SK-N-SH (cell line): ENCODE results near the gene CLEC2A. TPM values are rescaled to one million over a fixed set of nuclear protein-coding genes. Genes with fewer than 3 reads are reported as not detected.

ENCODE experiments used
- CTCF ChIA-PET: fragments of 300-600, 350-600 bp; formaldehyde crosslinking; extraction: SDS; loops from one replicate; lab custom pipeline; 2021; lab: Yijun Ruan, JAX
- POLR2A ChIA-PET: fragments of 350-600 bp; sonication (Branson Sonifier 250); formaldehyde crosslinking; extraction: SDS; loops from one replicate; lab custom pipeline; 2020; ENCODE audit warnings: antibody characterized with exemption, inconsistent platforms; lab: Yijun Ruan, JAX
- DNase-seq: peaks from one replicate; pipeline ENCODE4 v3.0.0; 2012
- H2AFZ ChIP-seq: fragments of 200-600 bp; sonication (generic); 2 replicates; pipeline ENCODE4 v1.8.1; 2016; ENCODE audit warnings: antibody characterized with exemption, mild to moderate bottlenecking, low read depth
- H3F3A ChIP-seq: fragments of 200-600 bp; sonication (generic); replicated peaks from 2 replicates; pipeline ENCODE3; 2016; ENCODE audit warnings: antibody characterized with exemption, mild to moderate bottlenecking; ENCODE audit not compliant: insufficient read depth
- H3K27ac ChIP-seq, 2 experiments: fragments of 200-500 bp in 1 of 2; fragments of 200-600 bp in 1 of 2; sonication (Bioruptor generic) in 1 of 2; sonication (generic), shearing (Covaris generic) in 1 of 2; 2 replicates each; pipeline versions ENCODE4 v1.5.1 to v1.6.1; 2014 to 2016; ENCODE audit warnings: low read depth in 2 of 2, inconsistent platforms in 1 of 2, low read length in 1 of 2, mild to moderate bottlenecking in 1 of 2, mixed read lengths in 1 of 2
- H3K27me3 ChIP-seq: fragments of 200-600 bp; sonication (generic), shearing (Covaris generic); 2 replicates; pipeline ENCODE4 v1.6.1; 2016; ENCODE audit warnings: mixed run types; ENCODE audit not compliant: insufficient read depth
- H3K36me3 ChIP-seq, 2 experiments: fragments of 200-500 bp in 1 of 2; fragments of 200-600 bp in 1 of 2; sonication (Bioruptor generic) in 1 of 2; sonication (generic) in 1 of 2; replicated peaks in 1 of 2; 2 replicates each; pipeline versions ENCODE3 to v1.5.1; 2014 to 2016; ENCODE audit warnings: low read length in 1 of 2, mild to moderate bottlenecking in 1 of 2; ENCODE audit not compliant: insufficient read depth in 2 of 2, control insufficient read depth in 1 of 2
- H3K4me1 ChIP-seq, 2 experiments: fragments of 200-500 bp in 1 of 2; fragments of 200-600 bp in 1 of 2; sonication (Bioruptor generic) in 1 of 2; sonication (generic), shearing (Covaris generic) in 1 of 2; 2 replicates each; pipeline versions ENCODE4 v1.5.1 to v1.6.1; 2014 to 2016; ENCODE audit warnings: low read depth in 1 of 2, low read length in 1 of 2, mixed run types in 1 of 2; ENCODE audit not compliant: insufficient read depth in 2 of 2, control insufficient read depth in 1 of 2
- H3K4me2 ChIP-seq: fragments of 200-600 bp; sonication (generic), shearing (Covaris generic); 2 replicates; pipeline ENCODE4 v1.6.1; 2017; ENCODE audit warnings: mixed run types
- H3K4me3 ChIP-seq, 2 experiments: fragments of 200-500 bp in 1 of 2; fragments of 200-600 bp in 1 of 2; sonication (Bioruptor generic) in 1 of 2; sonication (generic), shearing (Covaris generic) in 1 of 2; 2 replicates each; pipeline versions ENCODE4 v1.5.1 to v1.8.1; 2014 to 2016; ENCODE audit warnings: low read depth in 2 of 2, inconsistent platforms in 1 of 2, low read length in 1 of 2, mild to moderate bottlenecking in 1 of 2, mixed read lengths in 1 of 2, moderate library complexity in 1 of 2
- H3K79me2 ChIP-seq: fragments of 200-600 bp; sonication (generic); 2 replicates; pipeline ENCODE4 v1.8.1; 2017; ENCODE audit warnings: mild to moderate bottlenecking; ENCODE audit not compliant: insufficient read depth
- H3K9ac ChIP-seq: fragments of 200-600 bp; sonication (generic); 2 replicates; pipeline ENCODE4 v1.6.1; 2017; ENCODE audit warnings: mixed run types
- H3K9me2 ChIP-seq: fragments of 200-600 bp; sonication (generic); 2 replicates; pipeline ENCODE4 v1.6.1; 2017; ENCODE audit warnings: mixed run types
- H3K9me3 ChIP-seq: fragments of 200-600 bp; sonication (generic); 2 replicates; pipeline ENCODE4 v1.6.1; 2017; ENCODE audit warnings: mixed run types, mild to moderate bottlenecking, moderate library complexity
- H4K20me1 ChIP-seq: fragments of 200-600 bp; sonication (generic); 2 replicates; pipeline ENCODE4 v1.6.1; 2017; ENCODE audit warnings: mild to moderate bottlenecking, mixed run types; ENCODE audit not compliant: insufficient read depth
- CHD2 ChIP-seq: fragments of 150-350 bp; IDR thresholded peaks from 2 replicates; pipeline ENCODE4 v1.6.1; 2018; ENCODE audit warnings: low read length; ENCODE audit not compliant: partially characterized antibody
- ELF1 ChIP-seq: IDR thresholded peaks from 2 replicates; pipeline ENCODE4 v1.4.0; 2012
- EP300 ChIP-seq, 2 experiments: IDR thresholded peaks; 2 replicates each; pipeline versions ENCODE4 v1.4.0 to v1.6.1; 2012; ENCODE audit warnings: borderline replicate concordance in 1 of 2, low read depth in 1 of 2, low read length in 1 of 2
- EZH2phosphoT487 ChIP-seq: fragments of 200-600 bp; sonication (generic); IDR thresholded peaks from 2 replicates; pipeline ENCODE4 v1.6.1; 2017; ENCODE audit warnings: low read depth, mixed run types, mild to moderate bottlenecking, antibody characterized with exemption, moderate library complexity, borderline replicate concordance
- FOXM1 ChIP-seq: IDR thresholded peaks from 2 replicates; pipeline ENCODE4 v1.4.0; 2012; ENCODE audit warnings: low read depth, mild to moderate bottlenecking
- GABPA ChIP-seq: IDR thresholded peaks from 2 replicates; pipeline ENCODE4 v1.4.0; 2012; ENCODE audit warnings: low read depth, mild to moderate bottlenecking
- JUND ChIP-seq: IDR thresholded peaks from 2 replicates; pipeline ENCODE4 v1.4.0; 2012
- NFIC ChIP-seq: IDR thresholded peaks from 2 replicates; pipeline ENCODE4 v1.4.0; 2012; ENCODE audit warnings: borderline replicate concordance
- NRF1 ChIP-seq: IDR thresholded peaks from 2 replicates; pipeline ENCODE4 v1.6.1; 2012; ENCODE audit warnings: low read depth, mild to moderate bottlenecking, low read length
- RFX5 ChIP-seq: IDR thresholded peaks from 2 replicates; pipeline ENCODE4 v1.6.1; 2012; ENCODE audit warnings: mild to moderate bottlenecking, improper control_type of control experiment, low read length
- SIN3A ChIP-seq: IDR thresholded peaks from 2 replicates; pipeline ENCODE4 v1.6.1; 2012; ENCODE audit warnings: low read depth, mild to moderate bottlenecking, low read length, moderate library complexity, borderline replicate concordance
- TAF1 ChIP-seq: IDR thresholded peaks from 2 replicates; pipeline ENCODE4 v1.6.1; 2012; ENCODE audit warnings: low read depth, mild to moderate bottlenecking, low read length, moderate library complexity, borderline replicate concordance
- TCF12 ChIP-seq: IDR thresholded peaks from 2 replicates; pipeline ENCODE4 v1.4.0; 2012
- WGBS: methylation state at CpG from one replicate; pipeline ENCODE4 v1.1.6; 2017; ENCODE audit warnings: low lambda C conversion rate; 5-methylcytosine and 5-hydroxymethylcytosine counted together
- polyA plus RNA-seq, 3 experiments: library from polyadenylated mRNA; depleted of rRNA; stranded (reverse); fragments of >200 nt; gene quantifications; 2 replicates each; pipeline ENCODE4 v1.2.3, GENCODE V29; 2012
- TF ChIP-seq, protein P1 (sequence below): fragments of 200-600 bp; sonication (generic); IDR thresholded peaks from 2 replicates; pipeline ENCODE4 v1.6.1; 2017; ENCODE audit warnings: antibody characterized with exemption, mild to moderate bottlenecking, moderate library complexity
- TF ChIP-seq, protein P2 (sequence below): IDR thresholded peaks from 2 replicates; pipeline ENCODE4 v1.4.0; 2012; ENCODE audit warnings: low read depth
- TF ChIP-seq, protein P3 (sequence below): fragments of 150-350 bp; IDR thresholded peaks from 2 replicates; pipeline ENCODE4 v1.6.1; 2017; ENCODE audit warnings: antibody characterized with exemption, low read length, low read depth, borderline replicate concordance

CLEC2A gene
- polyA plus RNA-seq, 1 of the 3 experiments (the other 2 are of a cell fraction): not detected

DNA sequence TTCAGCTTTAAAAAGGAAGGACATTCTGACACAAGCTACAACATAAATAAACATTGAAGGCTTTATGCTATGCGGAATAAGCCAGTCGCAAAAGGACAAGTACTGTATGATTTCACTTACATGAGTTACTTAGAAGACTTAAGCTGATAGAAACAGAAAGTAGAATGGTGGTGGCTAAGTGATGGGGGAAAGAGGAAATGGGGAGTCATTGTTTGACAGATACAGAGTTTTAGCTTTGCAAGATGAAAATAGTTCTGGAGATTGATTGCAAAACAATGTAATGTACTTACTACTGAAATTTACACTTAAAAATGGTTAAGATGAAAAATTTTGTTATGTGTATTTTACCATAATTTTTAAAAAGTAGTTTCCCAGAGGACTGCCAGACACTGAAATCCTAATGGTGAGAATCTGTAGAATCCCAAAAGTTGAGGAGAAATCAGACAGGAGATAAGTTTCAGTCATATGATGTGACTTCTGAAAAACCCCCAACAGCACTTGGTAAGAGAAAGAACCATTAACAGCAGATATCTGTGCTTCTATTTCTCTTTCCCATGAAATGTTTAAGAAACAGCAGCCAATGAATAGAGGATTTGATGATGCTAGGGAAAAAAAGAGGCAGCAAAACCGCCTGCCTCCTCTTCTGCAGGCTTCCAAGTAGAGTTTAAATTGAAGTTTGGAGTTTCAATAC, 16.6 kb upstream of the CLEC2A start:
- no peaks in the 10 kb centered on the region; the same call in 1 of the 2 replicates for H3K27me3 ChIP-seq
- H3K27ac ChIP-seq: no peak overlapping the region
- 0 out of 2 replicates have a peak overlapping the region, but pooled peaks have one; percentile 6 for H2AFZ ChIP-seq
- H3K9ac ChIP-seq: no peak overlapping the region
- TF ChIP-seq JUND (no peak), NRF1 (no peak), TCF12 (no peak), EP300 (IDR thresholded peaks at IDR 0.05; ENCODE audit: borderline replicate concordance in 1 of 2, low read depth in 1 of 2, low read length in 1 of 2) (no peak), GABPA (no peak), CHD2 (no peak), ELF1 (no peak), RFX5 (no peak), FOXM1 (no peak), EZH2phosphoT487 (no peak), SIN3A (no peak), NFIC (no peak), TAF1 (no peak)
- TF ChIP-seq, protein P1, sequence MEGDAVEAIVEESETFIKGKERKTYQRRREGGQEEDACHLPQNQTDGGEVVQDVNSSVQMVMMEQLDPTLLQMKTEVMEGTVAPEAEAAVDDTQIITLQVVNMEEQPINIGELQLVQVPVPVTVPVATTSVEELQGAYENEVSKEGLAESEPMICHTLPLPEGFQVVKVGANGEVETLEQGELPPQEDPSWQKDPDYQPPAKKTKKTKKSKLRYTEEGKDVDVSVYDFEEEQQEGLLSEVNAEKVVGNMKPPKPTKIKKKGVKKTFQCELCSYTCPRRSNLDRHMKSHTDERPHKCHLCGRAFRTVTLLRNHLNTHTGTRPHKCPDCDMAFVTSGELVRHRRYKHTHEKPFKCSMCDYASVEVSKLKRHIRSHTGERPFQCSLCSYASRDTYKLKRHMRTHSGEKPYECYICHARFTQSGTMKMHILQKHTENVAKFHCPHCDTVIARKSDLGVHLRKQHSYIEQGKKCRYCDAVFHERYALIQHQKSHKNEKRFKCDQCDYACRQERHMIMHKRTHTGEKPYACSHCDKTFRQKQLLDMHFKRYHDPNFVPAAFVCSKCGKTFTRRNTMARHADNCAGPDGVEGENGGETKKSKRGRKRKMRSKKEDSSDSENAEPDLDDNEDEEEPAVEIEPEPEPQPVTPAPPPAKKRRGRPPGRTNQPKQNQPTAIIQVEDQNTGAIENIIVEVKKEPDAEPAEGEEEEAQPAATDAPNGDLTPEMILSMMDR: no peak
- TF ChIP-seq, protein P2, sequence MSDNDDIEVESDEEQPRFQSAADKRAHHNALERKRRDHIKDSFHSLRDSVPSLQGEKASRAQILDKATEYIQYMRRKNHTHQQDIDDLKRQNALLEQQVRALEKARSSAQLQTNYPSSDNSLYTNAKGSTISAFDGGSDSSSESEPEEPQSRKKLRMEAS: no peak
- TF ChIP-seq, protein P3, sequence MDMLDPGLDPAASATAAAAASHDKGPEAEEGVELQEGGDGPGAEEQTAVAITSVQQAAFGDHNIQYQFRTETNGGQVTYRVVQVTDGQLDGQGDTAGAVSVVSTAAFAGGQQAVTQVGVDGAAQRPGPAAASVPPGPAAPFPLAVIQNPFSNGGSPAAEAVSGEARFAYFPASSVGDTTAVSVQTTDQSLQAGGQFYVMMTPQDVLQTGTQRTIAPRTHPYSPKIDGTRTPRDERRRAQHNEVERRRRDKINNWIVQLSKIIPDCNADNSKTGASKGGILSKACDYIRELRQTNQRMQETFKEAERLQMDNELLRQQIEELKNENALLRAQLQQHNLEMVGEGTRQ: no peak
- H3K9me2 ChIP-seq: no peaks in the 10 kb centered on the region
- H4K20me1 ChIP-seq: no peaks in the 10 kb centered on the region
- no peaks in the 10 kb centered on the region for H3K36me3 ChIP-seq
- no peaks in the 10 kb centered on the region for H3K9me3 ChIP-seq
- WGBS: 43% methylated on average over 3 of the region's 3 CpGs
- H3K79me2 ChIP-seq: no peaks in the 10 kb centered on the region
- H3K4me2 ChIP-seq: no peak overlapping the region
- no peaks in the 10 kb centered on the region for H3K4me1 ChIP-seq
- H3K4me3 ChIP-seq: no peak overlapping the region
- no peak for DNase-seq
- ChIA-PET POLR2A (no interaction called here), CTCF (interaction anchor here (1.1 kb wide), 1 partner anchor 8 kb away, joined by 3 read pairs; no protein-coding TSS in a partner anchor)
- no peaks in the 10 kb centered on the region for H3F3A ChIP-seq
